Esophagus mucosa (tissue), 1 donor: Measurements from ENCODE around the gene SNX8. TPM values are rescaled to one million over a fixed set of nuclear protein-coding genes. Genes with fewer than 3 reads are reported as not detected.

ENCODE experiments used
- ATAC-seq: fragments of 200-7000 bp; cut with Tn5 transposase; one replicate; pipeline ENCODE4 v1.9.1; 2020
- total RNA-seq: library from RNA; stranded (reverse); gene quantifications from one replicate; pipeline ENCODE4 v1.2.4, GENCODE V29; 2023
- donor health status: DM: yes; HTN: yes; CAD: no.

The SNX8 gene
- total RNA-seq, 1 donor from 2014 or later, result 21.7 TPM

DNA sequence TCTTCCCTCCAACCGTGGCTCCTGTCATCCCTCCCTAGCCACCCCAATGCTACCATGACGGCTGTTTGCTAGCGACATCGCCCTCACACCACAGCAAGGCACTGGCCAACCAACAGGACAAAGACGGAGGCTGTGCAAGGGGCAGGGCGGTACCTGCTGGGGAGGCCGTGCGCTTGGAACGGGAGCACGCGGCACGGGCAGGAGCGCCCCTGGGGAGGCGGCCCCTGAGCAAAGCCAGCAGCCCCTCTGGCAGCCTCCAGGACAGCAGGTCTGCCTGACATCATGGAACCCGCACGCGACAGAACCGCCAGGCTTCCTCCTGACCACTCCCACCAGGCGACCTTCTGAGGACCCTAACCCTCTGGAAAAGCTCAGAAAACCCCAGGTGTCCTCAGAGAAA lies 94.2 kb downstream of the SNX8 start:
- no peak for ATAC-seq

DNA sequence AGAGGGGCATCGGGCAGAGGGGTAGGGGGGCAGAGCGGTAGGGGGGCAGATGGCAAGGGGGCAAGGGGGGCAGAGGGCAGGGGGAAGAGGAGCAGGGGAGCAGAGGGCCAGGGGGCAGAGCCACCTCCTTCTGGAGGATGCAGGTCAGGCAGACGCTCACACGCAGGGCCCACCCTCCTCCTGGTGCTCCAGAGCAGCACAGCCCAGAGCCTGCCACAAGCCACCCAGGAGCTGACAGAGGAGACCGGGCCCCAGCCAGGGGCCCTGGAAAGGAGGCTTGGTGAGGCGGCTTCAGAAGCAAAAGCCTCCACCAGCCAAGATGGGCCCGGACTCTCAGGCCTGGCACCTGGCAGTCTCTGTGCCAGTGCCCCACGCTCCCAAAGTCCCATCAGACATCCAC lies 94.6 kb downstream of the SNX8 start:
- no peak for ATAC-seq

- ATAC-seq, result no peak
These were observed 95.1 kb downstream of the SNX8 start for GRCh38 chr7:2219136-2219535.

DNA sequence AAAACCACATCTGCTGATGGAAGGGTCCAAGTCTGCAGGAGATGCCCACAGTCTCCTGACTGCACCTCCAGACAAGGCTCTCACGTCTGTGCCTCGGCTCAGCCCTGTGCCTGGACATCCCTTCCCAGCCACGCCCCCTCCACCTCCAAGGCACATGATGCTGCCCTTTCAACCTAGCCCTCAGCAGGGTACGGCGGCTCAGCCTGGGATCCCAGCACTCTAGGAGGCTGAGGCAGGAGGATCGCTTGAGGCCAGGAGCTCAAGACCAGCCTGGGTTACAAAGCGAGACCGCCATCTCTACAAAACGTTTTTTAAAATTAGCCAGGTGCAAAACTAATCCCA lies 95.8 kb downstream of the SNX8 start:
- ATAC-seq, result no peak

- ATAC-seq, result no peak
These were observed 96.4 kb downstream of the SNX8 start for GRCh38 chr7:2217716-2218443.

- ATAC-seq, result no peak
These were observed 97.0 kb downstream of the SNX8 start for GRCh38 chr7:2217206-2217605.

GRCh38 chr7:2215851-2216250 lies 98.4 kb downstream of the SNX8 start:
- ATAC-seq, result no peak

DNA sequence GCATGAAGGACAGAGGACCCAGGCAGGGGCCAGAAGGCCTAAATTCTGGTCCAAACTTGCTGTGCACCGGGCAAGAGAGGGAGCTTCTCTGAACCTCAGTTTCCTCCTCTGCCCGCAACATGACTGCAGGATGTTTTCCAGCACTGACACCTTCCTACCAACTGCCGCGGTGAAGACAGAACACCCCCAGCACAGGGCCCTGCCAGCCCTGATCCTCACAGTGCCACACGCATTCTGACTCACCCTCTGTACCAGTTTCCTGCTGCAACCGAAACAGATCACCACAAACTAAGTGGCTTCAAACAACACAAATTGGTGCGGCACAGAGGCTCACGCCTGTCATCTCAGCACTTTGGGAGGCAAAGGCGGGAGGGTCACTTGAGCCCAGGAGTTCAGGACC lies 99.6 kb downstream of the SNX8 start:
- no peak for ATAC-seq

DNA sequence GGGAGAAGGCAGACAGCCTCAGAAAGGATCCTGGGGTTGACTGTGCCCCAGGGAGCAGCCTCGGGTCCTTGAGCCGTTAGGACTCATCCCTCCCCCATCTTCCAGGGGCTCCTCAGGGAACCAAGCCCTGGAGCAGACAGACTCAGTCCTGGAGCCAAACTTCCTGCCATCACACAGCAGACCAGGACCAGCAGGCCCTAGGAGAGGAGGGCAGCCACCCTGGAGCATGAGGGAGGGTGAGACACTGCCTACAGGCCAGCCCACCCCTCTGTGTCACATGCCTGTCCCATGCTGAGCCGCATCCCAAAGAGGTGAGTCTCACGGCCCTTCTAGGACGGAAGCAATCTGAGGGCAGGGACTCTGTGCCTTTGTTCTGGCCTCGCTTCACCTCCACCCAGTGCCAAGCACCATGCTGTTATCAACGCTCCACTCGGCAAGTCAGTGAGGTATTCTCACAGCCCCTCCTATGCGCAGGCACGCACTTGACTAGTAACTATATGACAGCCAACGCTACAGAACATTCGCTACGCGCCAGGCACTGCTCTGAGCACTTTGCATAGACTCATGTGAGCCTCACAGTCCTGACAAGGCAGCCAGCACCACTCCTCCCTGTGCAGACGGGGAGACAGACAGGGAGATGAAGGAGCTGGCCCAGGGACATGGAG lies 100.6 kb downstream of the SNX8 start:
- ATAC-seq, result no peak

- ATAC-seq, result no peak
These were observed 101.3 kb downstream of the SNX8 start for GRCh38 chr7:2212906-2213305.

DNA sequence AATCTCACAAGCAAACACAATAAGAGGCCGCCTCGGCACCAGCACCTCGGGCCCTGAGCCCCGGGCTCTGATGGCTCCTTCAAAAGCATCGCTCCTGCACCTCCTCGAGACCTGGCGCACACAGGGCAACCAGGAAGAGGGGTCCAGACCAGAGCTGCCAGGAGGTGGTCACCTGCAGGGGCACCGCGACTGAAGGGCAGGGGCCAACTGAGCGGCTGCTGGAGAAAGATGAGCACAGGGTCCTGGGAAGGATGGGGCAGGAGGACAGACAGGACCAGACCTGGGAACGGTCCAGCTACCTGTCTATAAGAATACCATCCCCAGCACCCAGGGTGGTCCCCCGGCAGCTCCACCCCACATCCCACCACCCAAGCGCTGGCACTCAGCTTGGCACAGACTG lies 102.3 kb downstream of the SNX8 start:
- no peak for ATAC-seq

- no peak for ATAC-seq
These were observed 102.9 kb downstream of the SNX8 start for GRCh38 chr7:2211259-2211880.

GRCh38 chr7:2210551-2211258 lies 103.5 kb downstream of the SNX8 start:
- peak; percentile 7 for ATAC-seq

DNA sequence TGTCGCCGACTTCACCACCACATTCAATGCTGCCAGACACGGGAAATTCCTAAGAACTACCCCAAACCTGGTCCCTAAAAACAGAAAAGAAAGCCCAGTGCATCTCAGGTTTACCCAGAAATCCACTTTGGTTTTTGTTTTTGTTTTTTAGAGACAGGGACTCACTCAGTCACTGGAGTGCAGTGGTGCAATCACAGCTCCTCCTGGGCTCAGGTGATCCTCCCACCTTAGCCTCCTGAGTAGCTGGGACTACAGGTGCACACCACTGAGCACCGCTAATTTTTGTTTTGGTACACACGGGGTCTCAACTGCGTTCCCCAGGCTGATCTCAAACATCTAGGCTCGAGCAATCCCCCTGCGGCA lies 104.3 kb downstream of the SNX8 start:
- no peak for ATAC-seq

DNA sequence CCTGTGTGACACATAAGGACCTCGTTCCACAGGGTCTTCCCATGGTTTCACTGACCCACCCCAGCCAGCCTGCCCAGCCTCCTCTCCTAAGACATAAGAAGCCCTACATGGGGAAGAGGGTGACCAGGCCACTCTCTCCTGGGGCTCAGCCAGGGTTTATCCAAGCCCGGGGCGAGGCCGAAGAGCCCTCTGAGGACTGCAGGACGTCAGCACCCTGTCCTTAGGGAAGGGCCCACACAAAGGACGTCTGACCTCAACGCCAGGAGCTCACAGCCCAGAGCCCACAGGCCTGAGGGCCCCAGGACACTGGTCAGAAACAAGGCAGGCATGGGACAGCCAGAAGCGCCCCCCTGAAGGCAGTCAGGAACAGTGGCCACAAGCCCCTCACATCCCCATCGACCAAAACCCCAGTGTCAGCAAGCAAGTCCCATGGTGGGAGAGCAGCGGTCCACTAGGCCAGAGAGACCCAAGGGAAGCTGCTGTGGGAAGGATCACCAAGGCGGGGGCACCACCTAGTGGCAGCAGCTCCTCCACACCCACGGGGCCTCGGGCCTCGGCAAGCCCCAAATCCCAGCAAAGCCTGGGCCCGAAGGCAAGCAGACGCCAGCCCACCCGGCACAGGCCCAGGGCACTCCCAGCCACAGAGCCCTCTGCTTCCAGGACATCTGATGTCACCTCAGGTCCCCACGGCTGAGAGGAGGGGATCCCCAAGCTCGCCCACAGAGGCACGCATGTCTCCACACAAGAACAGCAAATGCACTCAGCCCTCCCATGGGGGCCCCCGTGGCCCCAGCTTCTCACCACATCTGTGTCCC lies 104.9 kb downstream of the SNX8 start:
- peak; percentile 70 for ATAC-seq

- no peak for ATAC-seq
These were observed 105.5 kb downstream of the SNX8 start for GRCh38 chr7:2208712-2209111.

GRCh38 chr7:2205036-2205780 lies 109.0 kb downstream of the SNX8 start:
- no peak for ATAC-seq

- no peak for ATAC-seq
These were observed 109.8 kb downstream of the SNX8 start for GRCh38 chr7:2204446-2204845.

GRCh38 chr7:2203766-2204300 lies 110.4 kb downstream of the SNX8 start:
- no peak for ATAC-seq

GRCh38 chr7:2202901-2203765 lies 111.1 kb downstream of the SNX8 start:
- no peak for ATAC-seq

DNA sequence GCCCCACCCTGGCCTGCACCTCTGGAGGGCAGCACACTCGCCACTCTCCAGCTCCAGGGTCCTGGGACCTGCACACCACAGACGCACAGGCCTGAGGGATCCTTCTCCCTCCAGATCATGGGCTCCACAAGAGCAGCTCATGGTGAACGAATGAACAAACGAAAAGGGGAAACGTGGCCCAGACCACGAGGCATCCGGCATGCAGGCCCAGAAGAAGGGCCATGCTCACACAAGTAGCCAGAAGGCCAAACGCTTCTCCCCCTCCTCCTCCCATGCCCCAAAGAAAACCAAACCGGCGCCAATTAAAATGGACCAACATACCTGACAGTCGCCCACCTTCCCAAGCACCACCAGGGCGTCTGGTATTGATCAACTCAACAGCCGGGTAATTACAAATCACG lies 111.9 kb downstream of the SNX8 start:
- ATAC-seq, result no peak
